MCF 10A (cell line): ENCODE results near the gene NISCH. TPM values are rescaled to one million over a fixed set of nuclear protein-coding genes. Genes with fewer than 3 reads are reported as not detected.

Experiments used
- BruUV-seq: library from RNA; stranded (reverse); fragments of 400-500 nt; replicated peaks from 2 replicates; lab custom pipeline; 2021; lab: Mats Ljungman, UMichigan
- CTCF ChIA-PET: fragments of 300-600 bp; sonication (Branson Sonifier 250); formaldehyde crosslinking; extraction: SDS; loops from one replicate; lab custom pipeline; 2021; ENCODE audit warnings: antibody characterized with exemption, inconsistent platforms; lab: Yijun Ruan, JAX
- POLR2A ChIA-PET: fragments of 300-600, 350-650 bp; sonication (Branson Sonifier 250); formaldehyde crosslinking; extraction: SDS; loops from one replicate; lab custom pipeline; 2020; ENCODE audit warnings: antibody characterized with exemption, inconsistent platforms; lab: Yijun Ruan, JAX
- DNase-seq: peaks from one replicate; pipeline ENCODE4 v3.0.0-alpha.2; 2018; ENCODE audit not compliant: unreplicated experiment
- H3K27ac Mint-ChIP-seq: one replicate; pipeline ENCODE4 v1.8.0; 2022; ENCODE audit warnings: mild to moderate bottlenecking, low read depth, mixed read lengths; ENCODE audit not compliant: unreplicated experiment
- H3K27me3 Mint-ChIP-seq: one replicate; pipeline ENCODE4 v1.8.0; 2022; ENCODE audit warnings: mixed read lengths; ENCODE audit not compliant: insufficient read depth, unreplicated experiment
- H3K36me3 Mint-ChIP-seq: one replicate; pipeline ENCODE4 v1.8.0; 2022; ENCODE audit warnings: mild to moderate bottlenecking, moderate library complexity, mixed read lengths; ENCODE audit not compliant: insufficient read depth, unreplicated experiment
- H3K4me1 Mint-ChIP-seq: one replicate; pipeline ENCODE4 v1.8.0; 2022; ENCODE audit warnings: mixed read lengths; ENCODE audit not compliant: insufficient read depth, unreplicated experiment
- H3K4me3 Mint-ChIP-seq: one replicate; pipeline ENCODE4 v1.8.0; 2022; ENCODE audit warnings: mild to moderate bottlenecking, moderate library complexity, mixed read lengths; ENCODE audit not compliant: unreplicated experiment
- H3K9me3 Mint-ChIP-seq: one replicate; pipeline ENCODE4 v1.8.0; 2022; ENCODE audit warnings: mixed read lengths; ENCODE audit not compliant: unreplicated experiment
- intact Hi-C: fragments of 100-400 bp; cut with micrococcal nuclease; formaldehyde crosslinking; loops from 2 replicates; pipeline ENCODE4 v1.14.1; 2022
- total RNA-seq: library from RNA; stranded (reverse); gene quantifications from 2 replicates; pipeline ENCODE4 v1.2.3, GENCODE V29; 2022
- TF ChIP-seq, protein P1 (sequence below): fragments of 200-600 bp; IDR thresholded peaks from one replicate; pipeline ENCODE4 v1.8.0; 2022; ENCODE audit warnings: antibody characterized with exemption, mild to moderate bottlenecking; ENCODE audit not compliant: unreplicated experiment

The NISCH gene
- total RNA-seq, 1 experiment from 2014 or later: 60.5 TPM

DNA sequence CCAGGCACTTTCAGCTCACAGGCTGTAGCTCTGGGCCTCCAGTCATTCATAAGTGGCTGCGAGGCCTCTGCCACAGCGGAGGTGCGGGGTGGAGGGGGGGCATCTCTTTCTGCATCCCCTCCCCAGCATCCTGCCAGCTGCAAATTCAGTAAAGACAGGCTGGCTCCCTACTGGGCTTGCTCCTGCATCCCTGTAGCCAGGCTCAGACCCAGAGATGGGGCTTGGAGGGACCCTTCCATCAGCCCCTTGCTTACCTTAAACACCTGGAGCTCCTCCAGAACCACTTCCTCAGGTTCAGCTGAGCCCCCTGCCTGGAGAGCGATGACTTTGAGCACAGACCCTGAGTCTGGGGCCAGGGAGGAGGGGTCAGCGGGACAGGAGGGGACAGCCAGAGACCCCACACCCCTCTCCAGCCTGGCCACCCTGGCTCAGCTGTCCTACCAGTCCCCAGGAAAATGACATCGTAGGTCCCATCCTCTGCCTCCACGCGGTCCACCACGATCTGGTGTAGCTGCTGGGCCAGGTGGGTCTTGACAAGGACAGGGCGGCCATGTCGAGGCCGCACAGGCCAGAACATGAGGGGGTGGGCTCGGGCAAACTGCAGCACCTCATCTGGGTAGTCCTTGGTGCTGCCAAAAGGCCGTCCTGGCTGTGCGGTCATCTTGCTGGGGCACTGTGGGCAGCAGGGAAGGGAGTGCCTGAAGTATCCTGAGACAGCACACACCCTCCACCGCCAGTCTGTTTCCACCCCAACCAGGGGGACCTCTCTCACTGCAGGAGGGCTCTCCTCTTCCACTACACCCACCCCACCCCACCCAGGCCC lies 15.8 kb upstream of the NISCH start:
- Mint-ChIP-seq H3K4me1 (no peaks in the 10 kb centered on the region), H3K9me3 (no peaks in the 10 kb centered on the region), H3K36me3 (no peaks in the 10 kb centered on the region), H3K4me3 (no peak overlapping the region), H3K27ac (no peak overlapping the region), H3K27me3 (no peaks in the 10 kb centered on the region)
- TF ChIP-seq, protein P1, sequence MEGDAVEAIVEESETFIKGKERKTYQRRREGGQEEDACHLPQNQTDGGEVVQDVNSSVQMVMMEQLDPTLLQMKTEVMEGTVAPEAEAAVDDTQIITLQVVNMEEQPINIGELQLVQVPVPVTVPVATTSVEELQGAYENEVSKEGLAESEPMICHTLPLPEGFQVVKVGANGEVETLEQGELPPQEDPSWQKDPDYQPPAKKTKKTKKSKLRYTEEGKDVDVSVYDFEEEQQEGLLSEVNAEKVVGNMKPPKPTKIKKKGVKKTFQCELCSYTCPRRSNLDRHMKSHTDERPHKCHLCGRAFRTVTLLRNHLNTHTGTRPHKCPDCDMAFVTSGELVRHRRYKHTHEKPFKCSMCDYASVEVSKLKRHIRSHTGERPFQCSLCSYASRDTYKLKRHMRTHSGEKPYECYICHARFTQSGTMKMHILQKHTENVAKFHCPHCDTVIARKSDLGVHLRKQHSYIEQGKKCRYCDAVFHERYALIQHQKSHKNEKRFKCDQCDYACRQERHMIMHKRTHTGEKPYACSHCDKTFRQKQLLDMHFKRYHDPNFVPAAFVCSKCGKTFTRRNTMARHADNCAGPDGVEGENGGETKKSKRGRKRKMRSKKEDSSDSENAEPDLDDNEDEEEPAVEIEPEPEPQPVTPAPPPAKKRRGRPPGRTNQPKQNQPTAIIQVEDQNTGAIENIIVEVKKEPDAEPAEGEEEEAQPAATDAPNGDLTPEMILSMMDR: no peak
- intact Hi-C loops: loop anchor here (10.0 kb wide), 1 partner anchor 205 kb away; the partner anchor contains the start of gene TWF2
- no peak for DNase-seq
- CTCF ChIA-PET: interaction anchor here (1.0 to 5.5 kb wide), 4 partner anchors 8 to 28 kb away, joined by 3 to 35 read pairs (median 6); no protein-coding TSS in a partner anchor
- POLR2A ChIA-PET: interaction anchor here (1.2 kb wide), 1 partner anchor 9 kb away, joined by 3 read pairs; no protein-coding TSS in a partner anchor
- BruUV-seq: no TSS peak

DNA sequence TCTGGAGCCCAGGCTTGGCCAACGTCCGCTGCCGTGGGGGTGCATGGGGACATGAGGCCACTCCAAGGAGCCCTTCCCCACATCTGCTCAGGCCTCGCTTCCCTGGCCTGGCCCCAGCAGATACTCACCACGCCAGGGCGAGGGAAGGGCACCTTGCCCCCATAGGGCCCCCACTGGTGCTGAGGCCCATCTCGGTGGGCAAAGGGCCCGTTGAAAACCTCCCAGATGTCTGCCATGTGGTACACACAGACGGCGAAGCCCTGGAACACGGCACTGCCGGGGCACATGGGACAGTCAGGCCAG lies 15.2 kb upstream of the NISCH start:
- TF ChIP-seq, protein P1: no peak
- no peak overlapping the region for H3K4me3 Mint-ChIP-seq
- no peaks in the 10 kb centered on the region for H3K4me1 Mint-ChIP-seq
- H3K36me3 Mint-ChIP-seq: no peaks in the 10 kb centered on the region
- DNase-seq: no peak
- no TSS peak for BruUV-seq
- CTCF ChIA-PET: interaction anchor here (0.8 to 5.5 kb wide), 2 partner anchors 8 to 11 kb away, joined by 4 to 35 read pairs; no protein-coding TSS in a partner anchor
- no peak overlapping the region for H3K27ac Mint-ChIP-seq
- H3K9me3 Mint-ChIP-seq: no peaks in the 10 kb centered on the region
- POLR2A ChIA-PET: no interaction called here
- no peaks in the 10 kb centered on the region for H3K27me3 Mint-ChIP-seq
- intact Hi-C loops: loop anchor here (10.0 kb wide), 1 partner anchor 205 kb away; the partner anchor contains the start of gene TWF2

DNA sequence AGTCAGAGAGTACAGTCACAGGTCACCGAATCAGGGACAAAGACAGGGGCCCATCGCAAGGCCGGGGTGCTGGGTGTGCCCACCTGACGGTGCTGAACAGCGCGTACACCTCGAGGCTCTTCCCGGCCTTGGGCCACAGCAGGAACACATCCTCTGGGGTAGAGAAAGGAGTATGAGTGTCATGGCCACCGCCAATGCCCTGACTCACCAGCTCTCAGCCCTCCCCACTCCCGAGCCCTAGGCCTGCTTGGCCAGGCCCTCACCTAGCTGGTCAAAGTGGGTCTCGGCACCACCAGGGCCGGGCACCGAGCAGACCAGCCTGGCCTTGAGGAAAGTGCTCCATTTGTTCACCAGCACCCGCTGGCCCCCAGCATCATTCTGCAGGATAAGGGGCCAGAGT lies 14.7 kb upstream of the NISCH start:
- Mint-ChIP-seq H3K4me1 (no peaks in the 10 kb centered on the region), H3K4me3 (no peak overlapping the region), H3K36me3 (no peaks in the 10 kb centered on the region), H3K27ac (no peak overlapping the region), H3K9me3 (no peaks in the 10 kb centered on the region), H3K27me3 (no peaks in the 10 kb centered on the region)
- POLR2A ChIA-PET: no interaction called here
- intact Hi-C loops: loop anchor here (10.0 kb wide), 1 partner anchor 206 kb away; the partner anchor contains the start of gene TWF2
- no TSS peak for BruUV-seq
- TF ChIP-seq, protein P1: no peak
- DNase-seq: no peak
- CTCF ChIA-PET: interaction anchor here (0.6 to 5.5 kb wide), 3 partner anchors 9 to 19 kb away, joined by 3 to 35 read pairs (median 4); no protein-coding TSS in a partner anchor

DNA sequence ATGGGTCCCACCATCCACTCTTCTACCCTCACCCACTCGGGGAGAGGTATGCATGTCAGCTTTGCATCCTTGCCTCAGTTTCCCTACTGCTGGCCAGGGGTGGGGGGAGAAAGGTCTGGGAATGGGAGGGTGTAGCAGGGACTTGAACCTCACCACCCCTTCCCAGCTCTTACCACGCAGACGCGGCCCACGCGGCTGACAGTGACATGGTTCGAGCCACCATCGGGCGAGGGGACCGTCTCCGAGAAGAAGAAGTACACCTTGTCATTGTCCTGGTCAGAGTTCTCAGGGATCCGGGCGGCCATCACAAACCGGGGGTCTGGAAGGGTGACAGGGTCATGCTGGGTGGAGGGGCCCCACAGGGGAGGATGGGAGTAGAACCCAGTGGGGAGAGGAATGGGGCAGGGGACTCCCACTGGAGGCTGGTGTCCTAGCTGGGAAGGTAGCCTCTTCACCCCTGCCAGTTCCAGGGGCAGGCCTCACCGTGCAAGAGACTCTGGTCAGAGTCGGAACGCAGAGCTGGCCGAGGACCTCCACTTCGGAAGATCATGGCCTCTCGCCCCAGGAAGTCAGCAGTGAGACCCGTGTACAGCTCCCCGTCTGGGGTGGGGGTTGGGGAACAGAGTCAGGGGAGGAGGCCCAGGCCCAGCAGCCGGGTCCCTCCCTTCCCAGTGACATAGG lies 14.2 kb upstream of the NISCH start:
- TF ChIP-seq, protein P1: no peak
- no peak for DNase-seq
- no peaks in the 10 kb centered on the region for H3K9me3 Mint-ChIP-seq
- no peaks in the 10 kb centered on the region for H3K27me3 Mint-ChIP-seq
- no peak overlapping the region for H3K27ac Mint-ChIP-seq
- POLR2A ChIA-PET: no interaction called here
- H3K36me3 Mint-ChIP-seq: no peaks in the 10 kb centered on the region
- intact Hi-C loops: loop anchor here (10.0 kb wide), 1 partner anchor 206 kb away; the partner anchor contains the start of gene TWF2
- H3K4me3 Mint-ChIP-seq: no peak overlapping the region
- BruUV-seq: no TSS peak
- H3K4me1 Mint-ChIP-seq: no peaks in the 10 kb centered on the region
- CTCF ChIA-PET: interaction anchor here (0.6 to 5.5 kb wide), 3 partner anchors 9 to 18 kb away, joined by 3 to 35 read pairs (median 4); no protein-coding TSS in a partner anchor
